CD1c-positive myeloid dendritic cell (primary cell): ENCODE results near the gene PGS1.
A peak's percentile ranks its signal among the peaks of the same experiment; 100 is the strongest.

Source experiments
- DNase-seq: peaks from one replicate; pipeline ENCODE4 v3.0.0-alpha.2; 2016; ENCODE audit errors: extremely low spot score

The PGS1 gene

DNA sequence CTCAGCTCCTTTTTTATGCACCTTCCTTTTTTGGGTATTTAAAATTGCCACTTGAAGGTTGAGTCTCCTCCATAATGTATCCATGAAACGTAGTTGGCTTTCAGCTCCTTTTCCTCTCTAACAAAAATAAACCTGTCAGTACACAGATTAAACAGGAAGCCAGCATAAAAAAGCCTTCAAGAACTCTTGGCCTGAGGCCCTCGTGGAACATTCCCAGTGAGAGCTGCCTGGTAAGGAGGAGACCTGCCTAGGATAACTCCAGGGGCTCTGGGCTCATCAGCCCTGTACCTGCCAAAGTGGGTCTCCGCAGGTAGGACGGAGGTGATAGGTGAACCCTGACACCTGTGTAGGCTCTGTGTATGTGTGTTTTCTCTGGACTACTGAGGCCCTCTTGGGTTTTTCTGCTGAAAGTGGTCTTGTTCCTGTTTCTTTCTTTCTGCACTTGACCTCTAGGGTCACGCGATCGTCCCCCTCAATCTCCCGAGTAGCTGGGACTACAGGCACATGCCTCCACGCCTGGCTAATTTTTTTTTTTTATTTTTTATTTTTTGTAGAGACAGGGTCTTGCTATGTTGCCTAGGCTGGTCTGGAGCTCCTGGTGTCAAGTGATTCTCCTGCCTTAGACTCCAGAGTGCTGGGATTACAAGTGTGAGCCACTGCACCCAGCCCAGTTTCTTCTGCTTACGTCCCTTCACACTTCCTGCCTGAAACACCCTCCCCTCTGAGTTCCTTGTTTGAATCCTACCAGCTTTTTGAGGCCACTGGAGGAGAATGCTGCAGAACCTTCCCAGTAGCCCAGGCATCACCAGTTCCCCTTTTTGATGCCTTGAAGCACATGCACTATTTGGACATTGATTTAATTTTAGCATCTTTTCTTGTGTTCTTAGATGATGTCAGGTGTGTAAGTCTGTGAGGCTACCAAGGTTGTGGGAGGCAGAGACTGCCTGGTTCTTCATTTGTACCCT, 9.8 kb downstream of the PGS1 start:
- DNase-seq = peak; percentile 94

DNA sequence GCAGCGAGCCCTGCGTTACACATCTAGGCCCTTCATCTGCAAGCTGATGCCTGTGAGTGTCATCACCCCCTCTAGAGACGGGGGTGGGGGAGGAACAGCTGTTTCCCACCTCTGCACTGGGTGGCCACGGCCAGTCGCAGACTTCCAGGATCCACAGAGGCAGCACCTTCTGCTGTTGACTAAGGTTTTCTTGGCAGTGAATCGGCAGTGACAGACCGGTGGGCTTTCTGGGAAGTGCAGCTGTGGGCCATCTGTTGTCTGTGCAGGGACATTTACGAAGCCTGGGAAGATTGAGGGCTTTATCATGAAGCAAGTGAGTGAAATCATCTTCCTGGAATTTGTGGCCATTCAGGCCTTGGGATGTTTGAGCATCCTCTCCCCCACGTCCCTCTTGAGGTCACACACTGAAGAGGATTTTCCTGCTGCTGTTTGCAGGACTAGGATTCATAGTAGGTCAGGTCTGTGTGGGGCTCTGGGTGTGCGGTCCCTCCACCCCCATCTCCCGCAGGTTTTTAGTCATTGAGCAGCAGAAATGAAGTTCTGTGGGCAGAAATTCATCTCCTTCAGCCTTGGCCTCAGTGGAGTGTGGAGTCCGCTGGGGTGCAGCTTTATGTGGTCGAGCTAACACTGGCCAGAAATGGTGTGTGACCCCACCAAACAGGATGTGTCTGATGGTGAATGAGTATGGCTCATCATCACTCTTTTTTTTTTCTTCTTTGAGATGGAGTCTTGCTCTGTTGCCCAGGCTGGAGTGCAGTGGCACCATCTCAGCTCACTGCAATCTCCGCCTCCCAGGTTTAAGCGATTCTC, 12.0 kb downstream of the PGS1 start:
- no peak for DNase-seq

DNA sequence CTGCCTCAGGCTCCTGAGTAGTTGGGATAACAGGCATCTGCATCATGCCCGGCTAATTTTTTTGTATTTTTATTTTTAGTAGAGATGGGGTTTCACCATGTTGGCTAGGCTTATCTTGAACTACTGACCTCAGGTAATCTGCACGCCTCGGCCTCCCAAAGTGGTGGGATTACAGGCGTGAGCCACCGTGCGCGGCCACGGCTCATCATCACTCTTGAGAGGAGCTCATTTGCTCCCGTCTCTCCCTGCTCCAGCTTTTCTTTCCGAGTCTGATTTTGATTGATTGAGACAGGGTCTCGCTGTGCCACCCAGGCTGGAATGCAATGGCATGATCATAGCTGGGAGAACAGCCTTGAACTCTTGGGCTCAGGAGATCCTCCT, 12.6 kb downstream of the PGS1 start:
- DNase-seq = no peak

DNA sequence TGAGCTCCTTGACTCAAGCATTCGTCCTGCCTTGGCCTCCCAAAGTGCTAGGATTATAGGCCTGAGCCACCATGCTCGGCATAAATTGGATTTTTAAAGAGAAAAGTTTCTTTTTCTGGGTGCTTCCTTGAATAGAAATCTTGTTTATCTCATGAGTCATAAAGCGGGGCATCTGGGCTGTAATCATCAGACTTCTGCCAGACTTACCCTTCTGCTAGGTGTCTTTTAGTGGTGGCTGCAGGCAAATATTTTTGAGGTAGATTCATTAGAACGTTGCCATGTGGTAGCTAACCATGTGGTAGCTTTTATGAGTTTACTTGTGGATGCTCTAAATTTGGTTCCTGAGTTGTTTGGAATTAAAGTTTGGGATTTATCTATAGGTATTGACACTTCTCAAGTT, 13.4 kb downstream of the PGS1 start:
- DNase-seq = no peak

DNA sequence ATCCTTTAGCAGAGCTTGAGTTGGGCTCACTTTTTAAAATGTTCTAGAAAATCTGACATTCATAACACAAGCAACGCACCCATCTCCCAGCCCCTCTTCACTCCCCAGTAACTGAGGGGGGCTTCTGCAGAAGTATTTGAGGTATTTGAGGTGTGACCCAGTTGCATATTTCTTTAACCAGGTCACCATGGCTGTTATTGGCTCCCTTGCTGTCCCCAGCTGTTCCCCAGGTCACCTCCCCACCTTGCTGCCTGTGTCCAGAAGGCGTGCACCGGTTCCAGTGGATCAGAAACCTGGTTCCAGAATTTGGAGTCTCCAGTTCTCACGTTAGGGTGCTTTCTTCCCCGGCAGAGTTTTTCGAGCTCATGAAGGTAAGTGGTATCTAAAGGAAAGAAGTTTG, 13.8 kb downstream of the PGS1 start:
- DNase-seq = no peak

DNA sequence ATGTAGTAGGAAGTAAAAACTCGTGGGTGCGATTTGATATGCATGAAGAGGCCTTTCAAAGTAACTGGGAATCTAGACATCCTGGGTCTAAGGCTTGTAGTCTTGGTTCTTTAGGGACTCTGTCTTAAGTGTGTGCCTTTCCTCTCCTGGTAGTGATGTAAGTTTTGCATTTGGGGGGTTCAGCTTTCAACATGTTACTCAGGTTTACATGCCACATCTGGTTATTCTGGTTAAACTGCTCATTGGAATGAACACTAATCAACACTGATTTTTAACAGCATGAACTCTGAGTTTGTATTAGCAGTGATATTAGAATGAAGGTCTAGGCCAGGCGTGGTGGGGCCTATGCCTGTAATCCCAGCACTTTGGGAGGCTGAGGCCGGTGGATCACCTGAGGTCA, 15.1 kb downstream of the PGS1 start:
- no peak for DNase-seq

DNA sequence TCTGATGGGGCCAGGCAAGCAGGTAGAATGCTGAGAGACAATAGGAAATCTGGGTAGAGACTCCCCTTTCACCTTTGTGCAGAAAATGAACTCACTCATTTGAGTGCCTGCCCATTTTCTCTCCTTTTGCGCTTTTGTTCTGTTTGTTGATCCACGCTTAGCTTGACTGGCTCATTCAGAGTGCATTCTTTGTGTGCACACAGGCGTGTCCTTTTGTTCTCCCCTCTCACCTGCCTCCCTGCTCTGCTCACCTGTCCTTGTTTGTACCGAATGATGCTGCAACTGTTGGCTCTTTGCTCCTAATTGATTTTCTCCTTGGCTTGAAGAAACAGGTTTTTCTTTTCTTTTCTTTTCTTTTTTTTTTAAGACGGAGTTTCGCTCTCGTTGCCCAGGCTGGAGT, 15.8 kb downstream of the PGS1 start:
- no peak for DNase-seq

DNA sequence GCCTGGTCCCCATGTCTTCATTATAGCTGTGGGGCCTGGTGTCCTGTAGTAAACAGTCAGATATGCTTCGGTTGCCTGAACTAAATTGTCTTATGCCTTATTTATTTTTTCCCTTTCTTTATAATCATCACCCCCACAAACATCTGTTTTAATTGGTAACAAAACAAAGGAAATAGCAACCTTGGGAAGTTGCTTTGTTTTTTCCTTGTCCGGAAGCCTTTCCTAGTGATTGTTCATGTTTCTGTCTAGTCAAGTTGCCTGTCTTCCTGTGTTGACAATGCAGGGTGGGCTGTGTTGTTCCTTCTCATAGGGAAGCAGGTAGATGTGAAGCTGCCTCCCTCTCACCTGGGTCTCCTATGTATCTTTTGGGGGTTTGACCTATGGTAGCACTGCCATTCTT, 16.7 kb downstream of the PGS1 start:
- no peak for DNase-seq

DNA sequence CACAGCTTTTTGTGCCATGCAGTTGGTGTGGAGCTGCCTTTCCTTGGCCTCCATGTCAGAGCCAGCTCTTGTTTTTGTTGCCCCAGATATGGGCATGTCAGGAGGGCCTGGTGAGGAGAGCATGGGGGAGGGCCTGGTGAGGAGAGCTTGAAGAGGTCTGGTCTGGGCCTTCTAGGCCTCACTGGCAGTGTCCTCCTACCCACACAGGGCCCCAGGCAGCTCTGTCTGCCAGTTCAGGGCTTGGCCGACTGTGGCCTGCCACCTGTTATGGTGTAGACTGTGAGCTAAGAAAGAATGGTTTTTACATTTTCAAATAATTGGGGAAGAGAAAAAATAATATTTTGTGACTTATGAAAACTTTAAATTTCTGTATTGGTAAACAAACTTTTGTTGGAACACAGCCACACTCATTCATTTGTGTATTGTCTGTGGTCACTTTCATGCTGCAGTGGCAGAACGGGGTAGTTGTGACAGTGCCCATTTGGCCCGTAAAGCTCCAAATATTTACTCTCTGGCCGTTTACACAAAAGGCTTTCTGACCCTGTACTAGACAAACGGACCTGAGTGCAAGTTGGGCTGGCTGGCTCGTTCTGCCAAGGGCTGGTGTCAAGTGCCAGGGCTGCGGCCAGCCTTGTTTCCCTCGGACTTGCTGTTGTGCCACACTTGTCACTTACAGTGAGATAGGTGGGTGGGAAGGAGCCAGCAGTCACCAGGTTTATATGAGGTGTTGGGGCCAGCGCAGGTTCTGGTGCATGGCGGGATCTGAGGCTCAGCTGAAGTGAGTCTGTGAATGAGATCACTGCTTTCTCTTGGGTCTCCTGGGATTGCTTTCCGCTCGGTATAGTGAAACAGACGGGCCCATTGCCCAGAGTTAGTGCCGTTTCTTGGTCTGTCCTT, 18.2 kb downstream of the PGS1 start:
- DNase-seq = no peak

DNA sequence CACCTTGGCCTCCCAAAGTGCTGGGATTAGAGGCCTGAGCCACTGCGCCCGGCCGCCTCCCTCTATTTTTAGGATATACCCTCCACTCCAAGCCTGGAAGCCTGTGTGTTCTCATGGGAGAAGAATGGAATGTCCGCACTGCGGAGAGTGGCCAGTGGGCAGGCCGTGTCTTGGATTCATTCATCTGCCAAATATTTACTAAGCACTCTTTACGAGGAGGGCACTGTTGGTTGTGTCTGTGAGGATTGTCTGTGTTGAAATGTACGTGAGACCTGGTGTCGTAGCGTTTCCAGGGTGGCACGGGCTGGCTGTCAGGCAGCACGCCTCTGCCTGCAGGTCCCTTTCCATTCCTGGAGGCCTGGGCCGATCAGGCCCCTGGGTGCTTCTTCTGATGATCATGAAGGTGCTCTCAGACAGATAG, 19.2 kb downstream of the PGS1 start:
- no peak for DNase-seq

DNA sequence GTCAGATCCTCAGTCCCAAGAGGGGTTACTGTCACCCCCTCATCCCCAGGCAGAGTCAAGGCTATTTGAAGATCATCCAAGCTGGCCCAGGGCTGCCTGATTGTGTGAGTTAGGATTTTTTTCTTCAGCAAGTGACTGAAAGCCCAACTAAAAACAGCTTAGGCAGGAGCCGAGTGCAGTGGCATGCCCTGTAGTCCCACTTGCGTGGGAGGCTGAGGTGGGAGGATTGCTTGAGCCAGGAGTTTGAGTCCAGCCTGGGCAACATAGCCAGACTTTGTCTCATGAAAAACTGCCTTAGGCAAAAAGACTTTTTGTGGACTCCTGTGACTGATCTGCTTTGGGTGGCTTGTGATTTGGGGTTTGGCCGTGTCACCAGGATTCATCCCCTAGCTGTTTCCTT, 19.9 kb downstream of the PGS1 start:
- no peak for DNase-seq

DNA sequence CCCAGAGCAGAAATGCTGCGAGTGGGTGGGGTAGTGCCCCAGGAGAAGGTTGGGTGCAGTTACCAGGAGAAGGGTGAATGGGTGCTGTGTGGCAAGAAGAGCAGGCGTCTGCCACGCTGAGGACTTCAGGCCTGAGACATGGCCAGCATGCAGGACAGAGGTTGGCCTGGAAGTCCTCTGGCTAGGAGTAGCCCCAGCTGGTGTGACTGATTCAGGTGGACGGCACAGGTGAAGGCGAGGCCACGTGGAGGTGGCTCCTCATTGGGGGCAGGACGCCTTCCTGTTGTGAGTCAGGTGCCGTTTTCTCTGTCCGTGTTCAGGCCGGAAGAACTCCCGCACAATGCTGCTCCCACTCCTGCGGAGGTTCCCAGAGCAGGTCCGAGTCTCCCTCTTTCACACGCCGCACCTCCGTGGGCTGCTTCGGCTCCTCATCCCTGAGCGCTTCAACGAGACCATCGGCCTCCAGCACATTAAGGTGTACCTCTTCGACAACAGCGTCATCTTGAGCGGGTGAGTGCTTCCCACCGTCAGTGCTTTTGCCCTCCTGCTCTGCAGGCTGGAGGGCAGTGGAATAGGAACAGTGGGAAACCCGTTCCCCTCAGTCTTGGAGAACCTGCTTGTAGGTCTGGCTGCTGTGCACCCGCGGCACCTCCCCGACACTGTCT, 20.7 kb downstream of the PGS1 start:
- DNase-seq = no peak

DNA sequence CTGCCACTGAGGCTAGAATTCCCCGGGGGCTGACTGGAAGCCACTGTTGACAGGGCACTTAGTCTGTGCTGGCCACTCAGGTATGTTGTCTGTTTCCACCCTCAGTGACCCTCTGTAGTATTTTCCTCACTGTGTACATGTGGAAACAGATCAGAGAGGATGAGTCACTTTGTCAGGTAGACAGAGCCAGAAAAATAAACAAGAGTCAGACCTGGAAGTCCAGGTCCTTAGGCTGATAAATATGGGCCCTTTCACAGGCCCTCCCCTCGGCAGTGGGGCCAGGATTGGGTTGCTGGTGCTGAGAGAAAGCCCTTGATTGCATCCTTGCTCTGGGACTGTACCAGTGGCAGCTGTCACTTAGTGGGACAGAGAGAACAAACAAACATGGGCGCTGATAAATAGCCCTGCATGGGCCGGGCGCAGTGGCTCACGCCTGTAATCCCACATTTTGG, 21.3 kb downstream of the PGS1 start:
- no peak for DNase-seq

DNA sequence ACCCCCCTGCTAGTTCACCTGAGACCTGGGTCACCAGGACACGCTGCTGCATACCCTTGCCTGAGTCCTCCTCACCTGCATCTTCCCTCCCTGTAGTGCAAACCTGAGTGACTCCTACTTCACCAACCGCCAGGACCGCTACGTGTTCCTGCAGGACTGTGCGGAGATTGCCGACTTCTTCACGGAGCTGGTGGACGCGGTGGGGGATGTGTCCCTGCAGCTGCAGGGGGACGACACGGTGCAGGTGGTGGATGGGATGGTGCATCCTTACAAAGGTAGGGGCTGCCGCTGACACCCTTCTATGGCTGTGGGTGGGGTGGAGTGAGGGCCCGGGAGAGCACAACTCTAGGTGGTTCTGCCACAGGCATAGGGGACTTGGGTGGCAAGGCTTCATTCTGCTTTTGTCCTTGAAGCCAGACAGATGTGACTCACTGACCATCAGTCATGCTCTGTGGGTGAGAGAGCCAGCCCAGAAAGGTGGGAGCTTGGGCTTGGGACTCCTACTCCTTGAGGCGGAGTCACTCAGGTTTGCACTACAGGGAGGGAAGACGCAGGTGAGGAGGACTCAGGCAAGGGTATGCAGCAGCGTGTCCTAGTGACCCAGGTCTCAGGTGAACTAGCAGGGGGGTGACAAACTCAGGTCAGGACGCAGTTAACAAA, 22.3 kb downstream of the PGS1 start:
- no peak for DNase-seq

DNA sequence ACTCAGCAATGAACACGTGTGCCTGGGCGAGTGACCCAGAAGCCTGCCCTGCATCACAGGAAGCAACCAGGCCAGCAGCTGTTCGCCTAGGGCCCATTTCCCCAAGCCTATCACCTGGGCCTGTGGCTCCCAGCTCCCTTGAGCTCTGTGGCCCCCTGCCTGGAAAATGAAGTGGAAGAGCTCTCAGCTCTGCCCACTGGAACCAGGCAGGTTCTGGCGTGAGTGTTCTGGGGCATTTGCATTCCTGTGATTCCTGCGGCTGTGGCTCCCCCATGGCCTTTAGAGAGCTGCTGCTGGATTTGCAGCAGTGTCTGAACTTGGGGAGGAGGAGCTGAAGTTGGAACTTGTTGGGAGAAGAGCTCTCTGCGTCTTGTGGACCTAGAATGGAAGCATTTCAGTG, 22.8 kb downstream of the PGS1 start:
- DNase-seq = no peak

DNA sequence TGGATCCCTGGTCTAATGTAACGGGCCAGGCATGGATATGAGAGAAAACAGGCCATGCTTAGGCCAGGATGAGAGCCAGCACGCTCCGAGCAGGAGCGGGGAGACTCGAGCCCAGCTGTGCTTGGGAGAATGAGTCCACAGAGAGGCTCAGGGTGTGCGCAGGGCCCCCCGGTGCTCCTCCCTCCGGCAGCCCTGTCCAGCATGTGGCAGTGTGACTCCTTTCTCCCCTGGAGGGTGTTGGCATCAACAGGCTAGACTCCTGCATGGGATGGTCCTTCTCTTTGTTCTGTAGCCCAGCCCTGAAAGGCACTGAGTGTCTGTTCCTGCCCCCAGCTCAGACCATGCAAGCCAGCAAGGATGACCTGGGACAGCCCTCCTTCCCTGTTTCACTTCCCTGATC, 23.4 kb downstream of the PGS1 start:
- peak; percentile 43 for DNase-seq

DNA sequence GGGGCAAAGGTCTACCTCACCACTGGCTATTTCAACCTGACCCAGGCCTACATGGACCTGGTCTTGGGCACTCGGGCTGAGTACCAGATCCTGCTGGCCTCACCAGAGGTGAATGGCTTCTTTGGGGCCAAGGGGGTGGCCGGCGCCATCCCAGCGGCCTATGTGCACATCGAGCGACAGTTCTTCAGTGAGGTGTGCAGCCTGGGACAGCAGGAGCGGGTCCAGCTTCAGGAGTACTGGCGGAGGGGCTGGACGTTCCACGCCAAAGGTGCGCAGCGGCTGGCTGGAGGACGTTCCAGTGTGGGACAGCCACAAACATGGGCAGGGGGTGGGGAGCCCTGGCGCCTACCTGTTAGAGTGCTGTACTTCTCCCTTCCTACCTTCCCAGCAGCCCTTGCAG, 25.4 kb downstream of the PGS1 start:
- DNase-seq = no peak

DNA sequence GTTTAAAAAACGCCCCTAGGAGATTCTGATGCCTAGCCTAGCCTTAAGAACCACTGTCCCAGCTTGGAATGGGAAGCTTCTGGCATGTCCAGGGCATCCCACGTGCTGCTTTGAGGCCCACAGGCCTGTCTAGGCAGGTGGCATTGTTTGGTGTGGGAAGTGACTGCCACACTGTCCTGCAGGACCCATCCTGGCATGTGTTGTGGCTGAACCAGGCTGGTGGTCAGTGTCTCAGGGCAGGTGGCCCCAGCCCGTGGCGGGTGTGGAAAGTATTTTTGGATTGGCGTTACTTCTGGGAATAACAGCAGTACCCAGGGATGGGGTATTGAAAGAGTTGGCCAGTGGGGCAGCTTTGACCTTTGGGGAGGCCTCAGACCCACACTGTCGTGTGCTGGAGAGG, 27.9 kb downstream of the PGS1 start:
- no peak for DNase-seq

DNA sequence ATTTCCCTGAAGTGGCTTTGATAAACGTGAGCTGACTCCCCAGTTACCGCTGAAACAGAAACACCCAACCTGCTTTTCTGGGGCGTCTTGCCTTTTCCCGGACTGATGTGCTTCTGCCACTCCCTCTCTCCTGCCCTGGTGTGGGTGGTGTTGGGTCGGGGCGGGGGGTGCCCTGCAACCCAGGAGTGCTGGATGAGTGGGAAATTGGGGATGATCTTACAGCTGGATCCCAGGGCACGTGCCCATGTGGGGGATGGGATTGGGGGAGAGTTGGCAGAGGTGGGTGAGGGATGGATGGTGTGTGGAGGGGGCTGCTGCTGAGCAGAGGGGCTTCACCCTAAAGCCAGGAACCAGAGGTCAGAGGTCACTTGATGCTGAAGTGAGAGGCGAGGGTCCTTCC, 28.5 kb downstream of the PGS1 start:
- DNase-seq = no peak

DNA sequence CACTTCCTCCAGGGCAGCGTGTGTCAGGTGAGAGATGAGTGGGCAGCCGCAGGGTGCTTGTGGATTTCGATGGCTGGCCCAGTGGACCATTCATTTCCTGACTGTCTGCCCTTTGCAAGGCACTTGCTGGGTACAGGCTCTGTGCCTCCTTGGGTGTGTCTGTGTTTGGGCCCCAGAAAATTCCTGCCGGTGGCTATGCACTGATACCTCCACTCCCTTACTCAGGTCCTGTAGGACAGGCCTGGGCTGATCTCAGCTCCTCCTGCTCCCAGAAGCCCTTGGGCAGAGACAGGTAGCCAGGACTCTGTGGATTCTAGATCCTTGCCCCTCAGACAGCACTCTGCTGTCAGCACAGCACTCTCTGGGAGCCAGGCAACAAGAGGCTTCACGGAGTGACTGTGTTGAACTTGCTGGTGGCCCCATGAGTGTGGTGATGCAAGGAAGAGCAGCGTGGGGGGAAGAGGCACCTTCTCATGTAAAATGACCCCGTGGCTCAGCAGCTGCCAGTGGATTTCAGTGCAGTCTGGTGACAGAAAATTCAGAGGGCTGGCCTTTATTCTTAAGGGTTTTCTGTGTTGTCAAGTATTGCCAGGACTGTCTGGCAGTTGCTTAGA, 29.0 kb downstream of the PGS1 start:
- no peak for DNase-seq
